ENCODE data around the gene COL6A3.
"Not testable (repeated sequence)": the region's sequence is repeated elsewhere in the genome, so short reads cannot be mapped to it uniquely, and the experiment has no call there.

The COL6A3 gene

DNA sequence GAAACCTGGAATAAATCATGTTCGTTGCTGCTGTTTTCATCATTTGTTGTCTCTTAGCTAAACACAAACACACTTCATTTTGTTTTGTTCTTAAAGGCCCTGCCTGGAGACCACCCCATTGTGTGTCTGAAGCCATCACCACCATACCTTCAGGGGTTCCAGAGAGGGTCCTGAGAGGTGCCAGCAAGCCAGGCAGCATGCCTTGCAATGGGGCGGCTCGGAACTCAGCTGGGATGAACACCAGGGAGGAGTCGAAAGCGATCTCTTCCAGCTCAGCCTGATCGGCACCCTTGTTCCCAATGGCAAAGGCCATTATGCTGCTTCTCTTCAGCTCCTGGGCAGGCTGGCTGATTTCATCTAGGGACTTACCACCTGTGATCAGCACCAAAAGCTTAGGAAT, 33.2 kb downstream of the COL6A3 start:
- no peak for DNase-seq

DNA sequence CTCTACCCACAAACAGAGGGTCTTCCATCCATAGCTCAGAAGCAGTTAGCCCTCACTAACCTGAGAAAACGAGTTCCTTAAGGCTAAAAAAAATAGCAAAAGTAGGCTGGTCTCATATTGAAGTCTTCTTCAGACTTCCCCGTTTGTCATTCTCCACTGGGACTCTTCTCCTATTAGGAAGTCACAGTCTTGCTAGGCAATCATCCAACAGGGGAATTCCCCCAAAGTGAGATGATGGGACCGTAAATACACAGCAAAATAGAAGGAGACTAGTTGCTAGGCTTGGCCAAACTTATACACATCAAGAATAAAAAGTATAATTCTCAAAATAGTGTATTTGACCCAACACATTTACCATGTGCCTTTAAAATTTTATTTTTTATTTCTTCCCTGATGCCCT, 34.3 kb downstream of the COL6A3 start:
- DNase-seq: no peak

DNA sequence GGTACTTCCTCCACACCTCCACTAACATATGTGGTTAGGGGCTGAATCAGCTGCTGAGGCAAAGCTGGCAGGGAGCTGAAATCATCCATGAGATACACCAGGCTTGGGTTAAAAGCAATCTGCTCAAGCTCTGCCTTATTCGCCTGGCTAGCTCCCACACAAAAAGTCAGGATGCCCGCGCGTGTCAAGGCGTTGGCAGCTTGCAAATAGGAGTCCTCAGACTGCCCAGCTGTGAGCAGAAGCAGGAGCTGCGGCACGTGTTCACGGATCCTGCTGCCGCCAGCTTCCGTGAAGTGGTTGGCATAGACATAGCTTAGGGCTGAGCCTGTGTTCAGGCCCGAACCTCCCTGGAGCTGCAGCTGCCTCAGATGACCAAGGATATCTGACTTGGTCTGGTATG, 35.3 kb downstream of the COL6A3 start:
- DNase-seq: no peak

DNA sequence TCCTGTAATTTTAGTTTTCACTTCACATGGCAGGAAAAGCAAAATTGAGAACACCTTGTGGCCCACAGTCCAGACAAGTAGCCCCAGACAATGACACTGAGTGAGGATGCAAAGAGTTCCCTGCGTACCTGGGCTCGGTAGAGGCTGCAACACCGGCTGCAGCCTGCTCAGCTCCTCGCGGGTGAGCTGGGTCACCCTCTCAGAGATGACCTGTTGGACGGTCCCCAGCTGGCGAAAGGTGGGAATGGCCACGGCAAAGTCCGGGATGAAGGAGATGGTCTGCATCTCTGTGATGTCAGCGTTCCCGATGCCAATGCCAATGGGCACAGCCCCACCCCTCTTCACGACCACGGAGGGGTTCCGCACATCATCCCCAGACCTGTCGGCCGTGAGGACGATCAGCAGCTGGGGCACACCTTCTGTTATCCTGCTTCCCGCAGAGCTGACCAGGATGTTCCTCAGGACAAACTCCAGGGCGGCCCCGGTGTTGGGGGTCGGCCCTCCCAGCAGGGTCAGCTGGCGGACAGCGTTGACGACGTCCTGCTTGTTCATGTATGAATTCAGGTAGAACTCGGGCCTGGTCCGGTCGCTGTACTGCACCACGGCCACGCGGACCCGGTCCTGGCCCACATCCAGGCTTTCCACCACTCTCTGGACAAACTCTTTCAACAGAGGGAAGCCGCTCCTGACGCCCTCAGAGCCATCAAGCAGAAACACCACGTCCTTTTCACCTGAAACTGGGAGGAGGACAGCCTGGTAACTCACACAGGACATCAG, 39.5 kb downstream of the COL6A3 start:
- DNase-seq: no peak

DNA sequence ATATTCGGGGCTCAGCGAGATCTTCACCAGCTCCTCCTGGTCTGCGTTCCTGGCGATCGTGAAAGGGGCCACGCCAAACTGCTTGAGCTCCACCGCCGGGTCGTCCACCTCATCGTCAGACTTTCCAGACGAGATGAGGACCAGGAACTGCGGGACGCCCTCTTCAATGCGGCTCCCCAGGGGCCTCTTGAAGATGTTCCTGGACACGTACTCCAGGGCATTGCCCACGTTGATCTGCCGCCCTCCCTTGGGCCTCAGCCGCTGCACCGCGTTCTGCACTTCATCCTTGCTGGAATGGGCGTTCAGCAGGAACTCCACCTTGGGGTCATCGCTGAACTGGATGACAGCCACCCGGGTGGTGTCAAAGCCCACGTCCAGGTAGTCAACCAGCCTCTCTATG, 42.1 kb downstream of the COL6A3 start:
- no peak for DNase-seq

DNA sequence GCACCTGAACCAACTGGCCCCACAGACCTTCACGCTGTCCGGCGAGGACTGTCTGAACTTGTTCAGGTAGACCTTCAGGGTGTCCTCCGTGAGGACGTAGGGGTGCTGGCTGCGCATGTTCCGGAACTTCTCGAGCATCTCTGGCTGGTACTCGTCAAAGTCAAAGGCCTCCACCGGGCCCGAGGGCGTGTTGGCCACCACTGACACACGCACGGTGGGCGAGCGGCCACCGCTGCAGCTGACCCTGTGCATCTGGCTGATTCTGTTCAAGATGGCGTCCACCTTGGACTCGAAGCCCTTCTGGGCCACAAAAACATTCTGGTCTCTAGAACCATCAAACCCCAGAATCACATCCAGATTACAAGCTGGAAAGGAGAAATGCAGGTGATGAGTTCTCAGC, 48.3 kb downstream of the COL6A3 start:
- no peak for DNase-seq

DNA sequence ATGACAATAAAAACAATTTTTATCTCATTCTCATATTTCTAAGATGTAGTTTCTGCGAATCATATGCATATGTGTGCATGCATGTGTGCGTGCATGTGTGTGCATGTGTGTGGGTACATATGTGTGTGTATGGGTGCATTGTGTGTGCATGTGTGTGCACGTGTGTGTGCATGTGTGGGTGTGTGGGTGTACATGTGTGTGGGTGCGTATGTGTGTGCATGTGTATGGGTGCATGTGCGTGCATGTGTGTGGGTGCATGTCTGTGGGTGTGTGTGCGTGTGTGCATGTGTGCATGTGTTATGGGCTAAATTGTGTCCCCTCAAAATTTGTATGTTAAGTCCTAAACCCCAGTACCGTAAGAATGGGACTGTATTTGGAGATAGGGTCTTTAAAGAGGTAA, 49.3 kb downstream of the COL6A3 start:
- DNase-seq: no peak

DNA sequence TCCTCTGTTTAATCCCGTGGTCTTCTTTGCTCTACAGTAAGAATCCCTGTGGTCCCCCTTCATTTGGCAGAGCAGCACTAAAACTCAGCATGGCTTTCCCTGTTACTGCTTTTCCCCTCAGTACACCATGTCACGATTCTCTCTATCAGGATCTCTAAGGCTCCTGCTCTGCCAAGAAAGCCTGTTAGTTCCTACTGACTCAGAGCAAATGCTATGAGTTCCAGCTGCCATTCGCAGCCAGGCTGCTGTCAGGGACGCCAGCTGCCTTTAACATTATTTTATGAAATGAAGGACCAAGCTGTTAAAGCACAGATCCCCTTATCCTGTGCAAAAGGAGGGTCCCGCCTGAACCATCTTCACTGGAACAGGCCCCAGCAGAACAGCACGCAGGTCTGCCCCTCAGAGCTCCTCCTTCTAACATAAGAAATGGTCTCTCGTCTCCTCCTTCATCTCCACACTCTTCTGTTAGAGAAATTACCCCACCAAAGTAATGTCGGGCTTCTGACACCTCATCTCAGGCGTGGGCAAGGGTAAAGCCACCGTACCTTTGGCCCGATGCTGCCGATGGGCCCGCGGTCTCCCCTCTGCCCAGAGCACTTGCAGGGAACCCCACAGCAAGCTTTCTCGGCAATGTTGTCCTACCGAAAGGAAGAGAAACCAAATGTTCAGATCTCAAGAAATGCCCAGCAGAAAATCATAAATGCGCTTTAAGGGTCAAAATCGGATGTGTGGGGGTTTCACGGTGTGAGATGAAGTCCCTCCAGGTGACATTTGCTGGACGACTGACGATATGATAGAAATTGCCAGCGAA, 52.6 kb downstream of the COL6A3 start:
- DNase-seq: no peak

DNA sequence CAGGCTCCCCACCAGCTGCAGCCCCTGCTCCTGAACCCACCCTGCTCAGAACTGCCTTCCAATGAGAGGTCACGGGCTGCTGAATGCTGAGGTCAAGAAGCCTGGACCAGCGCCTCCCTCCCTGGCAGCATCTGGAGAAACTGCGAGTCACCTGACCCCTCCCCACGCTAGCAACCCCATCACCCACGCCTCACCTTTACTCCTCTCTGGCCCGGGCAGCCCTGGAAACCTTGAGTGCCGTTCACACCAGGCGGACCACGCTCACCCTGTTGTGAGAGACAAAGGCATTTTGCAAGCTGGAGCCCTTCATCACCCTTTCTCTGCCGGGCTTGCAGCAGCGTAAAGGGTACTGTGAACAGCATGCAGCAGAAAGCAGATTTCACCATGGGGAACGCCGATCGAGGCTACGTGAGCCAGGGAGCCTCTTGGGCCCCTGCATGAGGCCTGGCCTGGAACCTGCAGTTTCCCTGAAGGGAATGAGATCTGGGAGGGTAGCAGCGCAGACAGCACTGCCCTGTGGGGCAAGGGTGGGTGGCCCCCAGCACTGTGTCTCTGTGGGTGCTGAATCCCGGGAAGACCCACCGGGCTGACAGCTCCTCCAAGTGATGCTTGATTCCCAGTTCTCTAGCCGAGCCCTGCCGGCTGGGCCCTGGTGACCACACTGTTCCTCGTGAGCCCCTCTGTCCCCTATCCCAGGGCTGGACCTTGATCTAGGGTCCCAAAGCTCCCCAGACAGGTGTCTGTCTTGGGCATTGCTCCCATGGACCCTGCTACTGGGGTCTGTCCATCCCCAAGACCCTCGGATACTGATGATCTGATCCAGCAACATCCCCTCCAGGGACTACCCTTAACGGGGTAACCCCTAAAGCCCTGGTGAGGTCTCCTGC, 53.8 kb downstream of the COL6A3 start:
- no peak for DNase-seq

DNA sequence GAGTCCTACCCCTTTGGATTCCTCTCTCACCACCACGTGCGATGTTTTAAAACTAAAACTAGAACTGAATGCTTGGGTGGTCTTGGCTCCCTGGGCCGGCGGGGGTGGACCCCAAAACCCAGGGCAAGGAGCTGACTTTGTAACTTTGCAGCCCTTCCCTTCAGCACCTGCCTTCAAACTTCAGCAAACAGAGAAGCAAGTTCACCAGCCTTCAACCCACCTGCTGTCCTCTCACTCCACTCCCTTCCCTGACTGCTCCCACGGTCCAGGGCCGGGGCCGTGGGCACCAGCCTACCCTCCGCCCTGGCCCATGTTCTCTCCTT, 54.5 kb downstream of the COL6A3 start:
- DNase-seq: no peak

DNA sequence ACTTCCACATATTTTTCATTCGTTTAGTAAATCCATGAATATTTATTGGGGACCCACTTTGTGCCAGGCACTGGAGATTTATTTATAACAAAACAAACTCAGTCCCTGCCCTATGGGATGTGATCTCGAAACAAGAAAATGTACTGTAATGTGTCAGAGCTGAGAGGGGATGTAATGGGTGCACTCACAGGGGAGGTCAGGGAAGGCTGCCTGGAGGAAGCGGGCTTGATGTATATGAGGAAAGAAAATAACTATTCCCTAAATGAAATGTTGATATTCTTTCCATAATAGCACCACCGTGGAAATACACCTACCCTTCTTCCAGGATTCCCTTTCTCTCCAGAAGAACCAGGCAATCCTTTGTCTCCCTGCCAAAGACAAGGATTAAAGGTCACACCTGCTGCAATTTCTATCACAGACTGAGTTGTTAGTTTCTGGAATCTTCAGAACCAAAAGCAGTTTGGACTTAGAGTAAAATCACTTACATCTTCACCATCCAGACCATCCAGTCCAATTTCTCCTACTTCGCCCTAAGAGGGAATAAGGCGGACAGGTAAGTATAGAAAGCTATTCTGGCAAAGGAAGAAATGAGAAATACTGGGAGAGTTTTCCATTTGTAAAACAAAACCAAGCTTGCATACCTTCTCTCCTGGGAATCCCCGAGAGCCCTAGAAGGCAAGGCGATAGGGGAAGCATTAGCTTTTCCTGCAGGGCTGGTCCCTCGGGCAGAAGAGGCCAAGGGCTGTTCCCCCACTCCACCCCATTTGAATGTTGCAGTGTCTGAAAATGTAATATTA, 55.0 kb downstream of the COL6A3 start:
- no peak for DNase-seq

DNA sequence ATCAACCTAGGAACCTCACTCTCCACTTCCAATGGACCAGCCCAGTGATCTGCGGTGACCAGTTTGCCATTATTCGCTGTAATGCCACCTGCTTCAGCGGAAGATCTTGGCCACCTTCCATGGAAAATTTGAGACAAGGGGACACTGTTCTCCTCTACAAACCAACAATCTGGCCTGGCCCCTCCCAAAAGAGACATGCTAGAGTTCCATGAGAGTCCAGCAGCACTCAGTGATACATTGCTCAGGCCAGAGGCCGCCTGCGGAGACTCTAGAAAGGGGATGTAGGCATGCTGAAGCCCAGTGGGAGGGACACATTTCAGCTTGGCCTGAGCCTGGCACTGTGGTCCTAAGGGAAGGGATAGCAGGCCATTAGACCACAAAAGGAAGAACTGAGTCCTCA, 58.3 kb downstream of the COL6A3 start:
- no peak for DNase-seq

DNA sequence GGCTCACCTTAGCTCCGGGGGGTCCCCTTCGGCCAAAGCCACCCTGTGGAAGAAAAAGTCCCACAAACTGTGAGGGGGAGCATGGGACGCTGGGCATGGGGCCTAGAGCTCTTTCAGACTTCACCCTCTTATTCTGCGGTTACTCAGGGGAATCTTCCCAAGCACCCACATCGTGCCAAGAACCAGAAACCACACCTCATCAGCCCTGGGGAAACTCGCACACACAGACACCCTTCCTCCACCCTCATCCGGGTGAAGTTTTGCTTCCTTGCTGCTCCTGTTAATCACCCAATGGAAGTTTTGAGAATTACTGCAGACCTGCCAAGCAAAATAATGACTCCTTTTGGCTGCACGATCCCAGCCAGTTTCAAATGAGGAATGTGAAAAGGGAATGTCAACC, 59.1 kb downstream of the COL6A3 start:
- no peak for DNase-seq

DNA sequence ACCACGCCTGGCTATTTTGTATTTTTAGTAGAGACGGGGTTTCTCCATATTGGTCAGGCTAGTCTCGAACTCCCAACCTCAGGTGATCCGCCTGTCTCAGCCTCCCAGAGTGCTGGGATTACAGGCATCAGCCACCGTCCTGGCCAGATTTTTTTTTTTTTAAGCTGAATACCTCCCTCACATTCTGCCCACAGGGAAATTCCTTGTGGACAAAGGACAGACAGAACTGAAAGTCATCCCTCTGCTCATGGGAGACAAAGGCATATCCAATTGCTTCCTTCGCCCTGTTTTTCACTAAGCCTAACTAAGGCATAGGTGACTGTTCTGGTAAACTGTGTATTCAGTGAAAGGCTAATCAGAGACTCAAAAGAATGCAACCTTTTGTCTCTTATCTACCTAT, 59.8 kb downstream of the COL6A3 start:
- DNase-seq: not testable (repeated sequence)

DNA sequence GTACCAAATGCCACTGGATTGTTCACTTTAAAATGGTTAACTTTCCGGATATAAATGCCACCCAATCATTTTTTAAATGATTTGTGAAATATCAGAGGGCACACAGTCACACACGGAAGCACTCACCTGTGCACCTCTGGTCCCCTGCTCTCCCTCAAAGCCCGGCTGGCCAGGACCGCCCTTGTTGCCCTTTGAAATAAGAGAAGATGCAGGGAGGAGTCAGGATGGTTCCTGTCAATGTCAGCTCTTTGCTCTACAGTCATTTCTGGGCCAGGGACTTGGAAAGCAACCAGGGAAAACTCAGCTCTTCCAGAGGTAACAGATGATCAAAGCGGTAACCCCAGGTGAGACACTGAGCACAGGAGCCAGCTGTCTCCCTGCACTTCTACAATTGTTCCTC, 60.7 kb downstream of the COL6A3 start:
- no peak for DNase-seq

DNA sequence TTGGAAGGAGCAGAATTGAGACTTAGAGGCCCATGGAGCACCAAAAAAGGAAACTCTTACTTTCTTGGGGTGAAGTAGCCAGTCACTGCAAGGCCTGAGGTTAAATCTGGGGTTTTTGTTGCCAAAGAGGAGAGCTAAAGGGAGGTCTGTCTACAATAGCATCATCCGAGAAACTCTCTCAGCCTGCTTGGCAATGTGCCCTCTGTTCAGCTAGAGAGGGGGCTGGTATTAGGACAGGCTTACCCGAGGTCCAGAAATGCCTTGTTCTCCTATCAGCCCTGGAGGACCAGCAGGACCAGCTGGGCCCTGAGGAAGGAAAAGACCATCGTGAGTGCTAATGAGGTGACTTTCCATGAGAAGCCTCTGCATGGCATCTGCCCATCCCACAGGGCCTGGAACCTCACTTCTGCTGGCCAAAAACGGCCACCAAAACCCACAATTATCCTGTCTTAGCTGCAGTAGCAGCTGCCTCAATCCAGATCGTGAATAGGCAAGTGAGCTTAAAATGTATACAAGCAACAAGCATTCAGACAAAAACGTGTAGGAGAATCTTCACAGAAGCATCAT, 61.6 kb downstream of the COL6A3 start:
- no peak for DNase-seq

DNA sequence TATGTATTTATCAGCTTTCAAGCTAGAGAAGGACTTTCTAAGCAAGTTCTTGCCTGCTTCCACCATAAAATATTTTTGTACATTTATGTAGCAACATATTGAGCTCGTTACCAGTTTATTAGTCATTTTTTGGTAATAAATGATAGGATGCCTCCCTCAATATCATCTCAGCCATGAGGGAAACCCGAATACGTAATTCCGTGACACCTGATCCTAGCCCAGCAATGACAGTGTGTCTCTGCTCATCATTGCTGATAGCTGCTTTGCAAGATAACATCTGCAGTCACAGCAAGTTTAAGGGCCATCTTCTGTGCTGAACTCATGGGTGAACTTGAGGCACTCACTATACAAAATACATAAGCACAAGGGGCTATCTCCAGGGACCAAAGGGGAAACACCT, 62.2 kb downstream of the COL6A3 start:
- DNase-seq: no peak

DNA sequence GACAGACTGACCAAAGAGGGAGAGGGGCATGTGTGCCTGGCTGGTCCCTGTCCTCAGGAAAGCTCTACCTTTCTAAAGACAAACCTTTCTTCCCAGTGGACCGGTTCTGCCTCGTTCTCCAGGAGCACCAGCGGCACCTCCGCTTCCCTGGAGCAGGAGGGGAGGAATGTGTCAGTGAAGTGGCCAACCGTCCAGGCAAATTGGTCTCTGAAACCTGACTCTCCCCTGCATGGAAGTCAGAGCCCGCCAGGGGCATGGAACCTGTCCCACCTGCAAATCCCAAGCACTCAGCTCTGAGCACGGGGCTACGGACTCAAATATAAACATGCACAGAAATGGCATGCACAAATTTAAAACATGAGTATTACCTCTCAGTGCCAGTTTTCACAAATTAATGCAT, 62.9 kb downstream of the COL6A3 start:
- no peak for DNase-seq

DNA sequence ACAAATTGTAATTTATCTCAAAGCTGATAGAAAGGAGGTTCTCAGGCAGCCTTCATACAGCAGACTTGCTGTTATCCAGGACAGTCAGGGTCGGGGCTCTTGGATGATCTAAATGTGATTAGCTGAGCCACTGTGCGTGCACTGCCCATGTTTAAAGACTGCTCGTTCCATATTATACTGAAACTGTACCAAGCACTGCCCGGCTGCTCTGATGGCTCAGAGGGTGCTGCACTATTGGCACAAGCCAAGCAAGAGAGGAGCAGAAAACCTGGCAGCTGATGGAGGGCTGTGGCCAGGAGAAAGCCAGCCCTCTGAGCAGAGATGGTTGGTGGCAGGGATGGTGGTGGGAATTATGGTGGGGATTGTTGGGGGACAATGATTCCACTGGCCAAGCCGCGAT, 63.4 kb downstream of the COL6A3 start:
- no peak for DNase-seq

DNA sequence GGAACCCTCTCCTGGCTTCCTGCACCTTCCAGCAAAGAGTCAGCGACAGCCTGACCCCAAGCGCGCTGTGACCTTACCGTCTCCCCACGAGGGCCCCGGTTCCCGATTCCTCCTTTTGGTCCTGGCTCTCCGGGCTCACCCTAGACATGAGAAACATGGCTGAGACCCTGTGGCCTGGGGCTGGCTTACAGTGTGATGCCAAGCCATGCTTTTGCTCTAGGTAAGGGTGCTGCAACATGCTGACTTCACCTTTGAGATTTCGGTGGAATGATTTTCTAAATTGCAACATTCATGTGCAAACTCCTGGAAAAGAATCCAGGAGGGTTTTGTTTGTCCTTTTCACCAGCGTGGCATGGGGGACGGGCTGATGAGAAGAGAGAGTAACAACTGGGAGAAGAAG, 63.9 kb downstream of the COL6A3 start:
- no peak for DNase-seq

DNA sequence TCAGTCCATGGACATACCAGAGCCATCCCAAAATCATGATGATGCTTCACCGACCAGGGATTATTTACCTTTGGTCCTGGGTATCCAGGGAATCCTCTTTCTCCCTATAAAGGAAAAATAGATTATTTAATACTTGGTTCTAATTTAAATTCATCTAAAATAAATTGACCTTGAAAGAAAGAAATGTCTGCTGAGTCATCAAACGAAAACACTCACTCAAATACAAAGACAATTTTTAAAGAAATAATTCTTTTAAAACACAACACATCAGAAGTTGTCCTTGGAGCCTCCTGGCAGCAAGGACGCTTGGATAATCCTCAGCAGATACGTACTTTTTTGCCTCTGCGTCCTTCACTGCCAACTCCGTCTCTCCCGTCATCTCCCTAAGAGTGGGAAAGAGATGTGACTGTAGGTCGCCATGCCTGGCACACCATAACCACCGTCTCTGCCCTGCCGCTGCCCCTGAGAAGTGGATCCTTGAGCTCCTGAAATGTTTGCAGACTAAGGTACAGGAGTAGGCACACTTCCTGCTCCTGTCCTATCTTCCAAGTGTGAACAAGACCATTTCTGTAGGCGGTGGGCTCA, 65.6 kb downstream of the COL6A3 start:
- DNase-seq: no peak
